Lower leg skin (tissue), 3 donors: ENCODE results near the gene EXOC6.

Source experiments
- CTCF ChIP-seq, 3 donors: fragments of 450-650 bp; IDR thresholded peaks; one replicate each; pipeline ENCODE4 v1.5.1; 2016; ENCODE audit warnings: antibody characterized with exemption in 3 of 3, mild to moderate bottlenecking in 3 of 3, moderate library complexity in 2 of 3
- POLR2A ChIP-seq, 2 donors: fragments of 450-650 bp; IDR thresholded peaks; one replicate each; pipeline ENCODE4 v1.6.1; 2016 to 2017; ENCODE audit warnings: antibody characterized with exemption in 2 of 2, mild to moderate bottlenecking in 1 of 2, moderate library complexity in 1 of 2

DNA sequence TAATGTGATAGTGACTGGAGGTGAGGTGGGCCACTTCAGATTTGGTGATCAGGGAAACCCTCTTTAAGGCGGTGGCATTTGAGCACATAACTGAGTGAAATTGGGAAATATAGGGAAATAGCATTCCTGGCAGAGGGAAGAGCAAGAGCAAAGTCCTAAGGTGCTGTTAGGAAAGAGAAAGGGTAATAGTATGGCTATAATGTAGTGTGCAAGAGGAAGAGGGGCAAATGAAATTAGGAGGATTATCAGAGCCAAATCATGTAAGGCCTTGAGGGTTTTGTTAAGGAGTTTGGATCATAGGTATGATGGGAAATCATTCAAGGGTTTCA, 184.5 kb downstream of the EXOC6 start:
- TF ChIP-seq CTCF (IDR thresholded peaks at IDR 0.05) (no peak), POLR2A (IDR thresholded peaks at IDR 0.05) (no peak)
